Measurements from ENCODE around the gene AOX1.

Gene AOX1

GRCh38 chr2:200652158-200652557, 66.3 kb downstream of the AOX1 start:
- ChIA-PET POLR2A (no interaction called here), CTCF (interaction anchor here (1.9 kb wide), 1 partner anchor 10 kb away, joined by 5 read pairs; no protein-coding TSS in a partner anchor)
- DNase-seq (ENCODE audit: low read depth, low spot score): no peak

GRCh38 chr2:200653021-200653420, 67.2 kb downstream of the AOX1 start:
- POLR2A ChIA-PET: no interaction called here
- TF ChIP-seq, protein P1, sequence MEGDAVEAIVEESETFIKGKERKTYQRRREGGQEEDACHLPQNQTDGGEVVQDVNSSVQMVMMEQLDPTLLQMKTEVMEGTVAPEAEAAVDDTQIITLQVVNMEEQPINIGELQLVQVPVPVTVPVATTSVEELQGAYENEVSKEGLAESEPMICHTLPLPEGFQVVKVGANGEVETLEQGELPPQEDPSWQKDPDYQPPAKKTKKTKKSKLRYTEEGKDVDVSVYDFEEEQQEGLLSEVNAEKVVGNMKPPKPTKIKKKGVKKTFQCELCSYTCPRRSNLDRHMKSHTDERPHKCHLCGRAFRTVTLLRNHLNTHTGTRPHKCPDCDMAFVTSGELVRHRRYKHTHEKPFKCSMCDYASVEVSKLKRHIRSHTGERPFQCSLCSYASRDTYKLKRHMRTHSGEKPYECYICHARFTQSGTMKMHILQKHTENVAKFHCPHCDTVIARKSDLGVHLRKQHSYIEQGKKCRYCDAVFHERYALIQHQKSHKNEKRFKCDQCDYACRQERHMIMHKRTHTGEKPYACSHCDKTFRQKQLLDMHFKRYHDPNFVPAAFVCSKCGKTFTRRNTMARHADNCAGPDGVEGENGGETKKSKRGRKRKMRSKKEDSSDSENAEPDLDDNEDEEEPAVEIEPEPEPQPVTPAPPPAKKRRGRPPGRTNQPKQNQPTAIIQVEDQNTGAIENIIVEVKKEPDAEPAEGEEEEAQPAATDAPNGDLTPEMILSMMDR (IDR thresholded peaks at IDR 0.05; ENCODE audit: insufficient read depth, low read length, missing control alignments): no peak
- H3K4me3 ChIP-seq (ENCODE audit: low read depth, low read length): no peak overlapping the region
- CTCF ChIA-PET: interaction anchor here (1.9 kb wide), 1 partner anchor 9 kb away, joined by 5 read pairs; no protein-coding TSS in a partner anchor
- no peak for DNase-seq (ENCODE audit: low read depth, low spot score)

More at GRCh38 chr2:200652158-200652557, 66.3 kb downstream of the AOX1 start:
- H3K4me3 ChIP-seq (ENCODE audit: low read depth, low read length): no peak overlapping the region
- TF ChIP-seq, protein P1 (IDR thresholded peaks at IDR 0.05; ENCODE audit: insufficient read depth, low read length, missing control alignments): no peak

DNA sequence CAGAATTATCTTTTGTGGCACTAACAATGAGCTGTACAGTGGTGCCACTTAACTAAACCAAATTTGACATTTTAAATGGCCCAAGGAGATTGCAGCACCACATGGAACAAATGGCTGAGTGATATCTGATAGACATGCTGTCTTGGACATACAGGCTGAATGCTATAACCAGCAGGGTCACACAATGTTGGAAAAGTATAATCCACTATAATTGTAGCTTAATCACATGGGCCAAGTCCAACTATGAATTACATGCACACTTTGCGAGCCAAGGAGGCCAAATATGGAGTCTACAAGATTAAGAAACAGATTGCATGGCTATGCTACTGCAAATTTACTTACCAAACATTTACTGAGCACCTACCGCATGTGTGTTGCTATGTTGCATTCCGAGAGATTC, 69.0 kb downstream of the AOX1 start:
- ChIA-PET CTCF (no interaction called here), POLR2A (no interaction called here)
- DNase-seq (ENCODE audit: low read depth, low spot score): no peak
- TF ChIP-seq, protein P1 (IDR thresholded peaks at IDR 0.05; ENCODE audit: insufficient read depth, low read length, missing control alignments): no peak
- H3K4me3 ChIP-seq (ENCODE audit: low read depth, low read length): no peak overlapping the region

DNA sequence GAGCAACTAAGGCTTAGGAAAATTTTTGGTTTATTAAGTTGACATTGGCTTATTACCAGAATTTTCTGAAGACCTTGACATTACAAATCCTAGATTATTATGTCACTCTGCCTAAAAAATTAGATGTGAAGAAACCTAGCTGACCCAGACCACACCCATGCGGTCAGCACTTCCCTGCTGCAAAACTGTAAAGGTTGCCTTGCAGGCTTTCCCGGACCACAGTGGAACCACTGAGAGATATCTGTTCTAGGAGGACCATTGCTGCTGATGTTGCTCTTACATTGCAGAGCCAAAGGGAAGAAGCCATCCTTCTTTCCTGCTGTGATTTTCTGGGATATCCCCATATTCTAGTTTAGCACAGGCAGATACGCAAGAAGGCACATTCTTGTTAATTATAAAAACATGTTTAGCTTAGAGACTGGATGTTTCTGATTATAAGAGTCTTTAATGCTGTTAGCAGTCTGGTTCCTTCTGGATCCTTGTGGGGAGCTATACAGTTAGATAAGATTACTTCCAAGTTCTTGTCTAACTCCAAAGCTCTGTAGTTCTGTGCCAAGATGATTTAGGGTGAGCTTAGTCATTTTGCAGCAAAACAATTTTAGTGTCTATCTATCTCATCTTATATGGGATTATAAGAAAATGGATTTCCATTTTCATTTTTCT, 70.2 kb downstream of the AOX1 start:
- TF ChIP-seq, protein P1 (IDR thresholded peaks at IDR 0.05; ENCODE audit: insufficient read depth, low read length, missing control alignments): no peak
- peak; percentile 36 for DNase-seq (ENCODE audit: low read depth, low spot score)
- no peak overlapping the region for H3K4me3 ChIP-seq (ENCODE audit: low read depth, low read length)
- CTCF ChIA-PET: interaction anchor here (1.7 kb wide), 1 partner anchor 21 kb away, joined by 5 read pairs; no protein-coding TSS in a partner anchor
- POLR2A ChIA-PET: no interaction called here

DNA sequence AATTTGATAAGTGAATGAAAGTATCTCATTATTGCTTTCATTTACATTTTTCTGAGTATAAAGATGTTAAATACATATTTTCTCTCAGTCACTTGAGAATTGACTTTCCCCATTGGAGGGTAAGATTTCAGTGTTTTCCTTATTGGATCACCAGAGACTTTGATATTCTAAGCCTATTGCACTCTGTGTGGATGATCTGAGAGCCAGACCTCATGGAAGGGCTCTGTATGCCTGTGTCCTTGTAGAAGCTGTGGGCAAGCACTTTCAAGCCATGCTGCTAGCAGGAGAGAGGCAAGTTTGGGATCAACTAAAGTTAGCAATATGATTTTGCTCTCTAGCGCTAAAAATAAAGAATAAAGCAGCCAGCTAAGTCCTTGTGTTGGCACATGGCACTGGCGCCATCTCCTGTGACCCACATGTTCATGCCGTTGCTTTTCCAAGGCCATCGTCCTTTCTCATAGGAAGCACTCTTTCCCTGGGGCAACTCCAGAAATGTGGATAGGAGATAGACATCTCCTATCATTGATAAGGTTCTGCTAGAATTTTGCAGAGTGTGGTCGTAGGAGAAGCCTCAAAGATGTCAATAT, 72.6 kb downstream of the AOX1 start:
- no peak for DNase-seq (ENCODE audit: low read depth, low spot score)
- ChIA-PET CTCF (interaction anchor here (1.5 to 1.6 kb wide), 2 partner anchors 73 to 82 kb away, joined by 3 read pairs; partner anchors contain the start of gene AOX1), POLR2A (no interaction called here)
- TF ChIP-seq, protein P1 (IDR thresholded peaks at IDR 0.05; ENCODE audit: insufficient read depth, low read length, missing control alignments): peak; percentile 6
- H3K4me3 ChIP-seq (ENCODE audit: low read depth, low read length): no peak overlapping the region

DNA sequence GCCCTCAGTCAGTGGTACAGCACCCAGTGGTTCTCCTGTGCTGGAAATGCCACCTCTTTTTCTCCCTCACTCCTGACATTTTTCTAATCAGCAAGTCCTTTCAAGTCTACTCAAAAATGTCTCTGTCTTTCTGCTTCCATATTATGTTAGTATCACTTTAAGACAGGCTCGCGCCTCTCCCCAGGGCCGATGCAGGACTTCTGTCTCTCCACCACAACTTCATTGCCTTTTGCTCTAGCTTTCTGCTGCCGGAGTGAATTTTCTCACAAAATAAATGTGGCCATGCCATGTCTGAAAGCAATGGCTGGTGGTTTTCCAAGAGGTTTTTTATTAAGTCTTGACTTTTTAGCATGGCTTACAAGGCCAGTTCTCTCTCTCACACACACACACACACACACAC, 73.6 kb downstream of the AOX1 start:
- no peak for DNase-seq (ENCODE audit: low read depth, low spot score)
- TF ChIP-seq, protein P1 (IDR thresholded peaks at IDR 0.05; ENCODE audit: insufficient read depth, low read length, missing control alignments): no peak
- ChIA-PET POLR2A (no interaction called here), CTCF (interaction anchor here (1.6 kb wide), 1 partner anchor 74 kb away, joined by 3 read pairs; the partner anchor contains the start of gene AOX1)
- no peak overlapping the region for H3K4me3 ChIP-seq (ENCODE audit: low read depth, low read length)
